WTC11 (cell line): ENCODE data around the gene PYGB. TPM values are rescaled to one million over a fixed set of nuclear protein-coding genes. Genes with fewer than 3 reads are reported as not detected.

Experiments
- ATAC-seq: fragments of 200-7000 bp; cut with Tn5 transposase; 2 replicates; pipeline ENCODE4 v1.10.0; 2021; ENCODE audit warnings: mild to moderate bottlenecking, moderate library complexity
- CTCF ChIA-PET: fragments of 300-600 bp; sonication (Branson Sonifier 250); formaldehyde crosslinking; loops from one replicate; lab custom pipeline; 2021; ENCODE audit warnings: antibody characterized with exemption; lab: Charles Lee
- POLR2A ChIA-PET: fragments of 350-600 bp; sonication (Branson Sonifier 250); formaldehyde crosslinking; loops from one replicate; lab custom pipeline; 2021; ENCODE audit warnings: antibody characterized with exemption; lab: Charles Lee
- DNase-seq: peaks from one replicate; pipeline ENCODE4 v3.0.0; 2021; ENCODE audit warnings: low spot score
- H3K27ac Mint-ChIP-seq: 2 replicates; pipeline ENCODE4 v1.8.0; 2021; ENCODE audit warnings: mixed read lengths
- H3K27me3 Mint-ChIP-seq: 2 replicates; pipeline ENCODE4 v1.8.0; 2021; ENCODE audit warnings: low read depth, mild to moderate bottlenecking, moderate library complexity, mixed read lengths
- H3K36me3 Mint-ChIP-seq: 2 replicates; pipeline ENCODE4 v1.8.0; 2021; ENCODE audit warnings: mixed read lengths
- H3K4me1 Mint-ChIP-seq: 2 replicates; pipeline ENCODE4 v1.8.0; 2022; ENCODE audit warnings: mixed read lengths
- H3K4me3 Mint-ChIP-seq: 2 replicates; pipeline ENCODE4 v1.8.0; 2021; ENCODE audit warnings: mild to moderate bottlenecking, moderate library complexity, mixed read lengths
- H3K9me3 Mint-ChIP-seq: 2 replicates; pipeline ENCODE4 v1.8.0; 2021; ENCODE audit warnings: mixed read lengths
- ARID4B ChIP-seq: sonication (generic); formaldehyde crosslinking; IDR thresholded peaks from 2 replicates; pipeline ENCODE4 v1.8.0; 2023; ENCODE audit warnings: missing genetic modification reagents, mild to moderate bottlenecking, borderline replicate concordance
- ATF1 ChIP-seq: sonication (generic); formaldehyde crosslinking; IDR thresholded peaks from 2 replicates; pipeline ENCODE4 v1.8.1; 2023; ENCODE audit warnings: mild to moderate bottlenecking, moderate library complexity, missing genetic modification reagents
- E2F1 ChIP-seq: sonication (generic); formaldehyde crosslinking; IDR thresholded peaks from 2 replicates; pipeline ENCODE4 v1.8.0; 2022; ENCODE audit warnings: mild to moderate bottlenecking, missing genetic modification reagents
- NR1H2 ChIP-seq: sonication (generic); formaldehyde crosslinking; IDR thresholded peaks from 2 replicates; pipeline ENCODE4 v1.9.0; 2021; ENCODE audit warnings: mild to moderate bottlenecking, moderate library complexity, missing genetic modification reagents
- NR3C1 ChIP-seq: sonication (generic); formaldehyde crosslinking; conservative IDR thresholded peaks from 2 replicates; pipeline ENCODE4 v1.8.1; 2023; ENCODE audit warnings: low read depth, mild to moderate bottlenecking, missing genetic modification reagents
- SMAD4 ChIP-seq: sonication (generic); formaldehyde crosslinking; IDR thresholded peaks from 2 replicates; pipeline ENCODE4 v1.8.0; 2022; ENCODE audit warnings: mild to moderate bottlenecking, missing genetic modification reagents
- STAT6 ChIP-seq: sonication (generic); formaldehyde crosslinking; conservative IDR thresholded peaks from 2 replicates; pipeline ENCODE4 v1.8.1; 2023; ENCODE audit warnings: mild to moderate bottlenecking, low read depth, missing genetic modification reagents, moderate library complexity
- ZNF263 ChIP-seq: sonication (generic); formaldehyde crosslinking; IDR thresholded peaks from 2 replicates; pipeline ENCODE4 v1.8.1; 2022; ENCODE audit warnings: low read depth, mild to moderate bottlenecking, moderate library complexity, missing genetic modification reagents
- ZNF281 ChIP-seq: sonication (generic); formaldehyde crosslinking; IDR thresholded peaks from 2 replicates; pipeline ENCODE4 v1.8.0; 2023; ENCODE audit warnings: mild to moderate bottlenecking, missing genetic modification reagents
- ZNF396 ChIP-seq: fragments of 250-450 bp; sonication (Bioruptor Pico); IDR thresholded peaks from 2 replicates; pipeline ENCODE4 v1.8.0; 2021; ENCODE audit warnings: mild to moderate bottlenecking, moderate library complexity, borderline replicate concordance
- ZSCAN18 ChIP-seq: fragments of 250-450 bp; sonication (Bioruptor Pico); IDR thresholded peaks from 2 replicates; pipeline ENCODE4 v2.1.2; 2022; ENCODE audit warnings: mild to moderate bottlenecking, moderate library complexity
- total RNA-seq: library from RNA; stranded (reverse); gene quantifications from 3 replicates; pipeline ENCODE4 v1.2.3, GENCODE V29; 2021

PYGB gene
- total RNA-seq, 1 experiment from 2014 or later, result 48.5 TPM

GRCh38 chr20:25226433-25227316 is 21.2 kb upstream of the PYGB start (continued):
- no peak for TF ChIP-seq ZNF281
- no peak for TF ChIP-seq E2F1 (CRISPR knock-in tag)
- no peak for TF ChIP-seq ZSCAN18 (CRISPR knock-in tag)

GRCh38 chr20:25227317-25227831 is 20.5 kb upstream of the PYGB start:
- POLR2A ChIA-PET, result no interaction called here

More at GRCh38 chr20:25227317-25227831, 20.5 kb upstream of the PYGB start:
- Mint-ChIP-seq H3K9me3 (no peaks in the 10 kb centered on the region), H3K36me3 (no peaks in the 10 kb centered on the region), H3K27ac (no peak overlapping the region; the same call in 1 of the 2 replicates), H3K27me3 (no peaks in the 10 kb centered on the region), H3K4me1 (peaks cover 3% of the 10 kb centered on the region; the same call in 1 of the 2 replicates), H3K4me3 (no peak overlapping the region)
- DNase-seq (no peak), ATAC-seq (no peak)
- TF ChIP-seq ATF1 (CRISPR knock-in tag) (no peak), NR1H2 (no peak), ZNF396 (no peak), NR3C1 (CRISPR knock-in tag) (no peak), SMAD4 (CRISPR knock-in tag) (no peak), ZNF263 (CRISPR knock-in tag) (no peak), ARID4B (CRISPR knock-in tag) (no peak), STAT6 (CRISPR knock-in tag) (no peak)
- CTCF ChIA-PET, result interaction anchor here (8.3 kb wide), 1 partner anchor 20 kb away, joined by 48 read pairs; the partner anchor contains the start of gene PYGB
